AG08395 (cell line): ENCODE data around the gene TIGD2.

ENCODE experiments used
- DNase-seq: peaks from one replicate; pipeline ENCODE4 v3.0.0; 2012; ENCODE audit warnings: mixed read lengths, low spot score

The TIGD2 gene

DNA sequence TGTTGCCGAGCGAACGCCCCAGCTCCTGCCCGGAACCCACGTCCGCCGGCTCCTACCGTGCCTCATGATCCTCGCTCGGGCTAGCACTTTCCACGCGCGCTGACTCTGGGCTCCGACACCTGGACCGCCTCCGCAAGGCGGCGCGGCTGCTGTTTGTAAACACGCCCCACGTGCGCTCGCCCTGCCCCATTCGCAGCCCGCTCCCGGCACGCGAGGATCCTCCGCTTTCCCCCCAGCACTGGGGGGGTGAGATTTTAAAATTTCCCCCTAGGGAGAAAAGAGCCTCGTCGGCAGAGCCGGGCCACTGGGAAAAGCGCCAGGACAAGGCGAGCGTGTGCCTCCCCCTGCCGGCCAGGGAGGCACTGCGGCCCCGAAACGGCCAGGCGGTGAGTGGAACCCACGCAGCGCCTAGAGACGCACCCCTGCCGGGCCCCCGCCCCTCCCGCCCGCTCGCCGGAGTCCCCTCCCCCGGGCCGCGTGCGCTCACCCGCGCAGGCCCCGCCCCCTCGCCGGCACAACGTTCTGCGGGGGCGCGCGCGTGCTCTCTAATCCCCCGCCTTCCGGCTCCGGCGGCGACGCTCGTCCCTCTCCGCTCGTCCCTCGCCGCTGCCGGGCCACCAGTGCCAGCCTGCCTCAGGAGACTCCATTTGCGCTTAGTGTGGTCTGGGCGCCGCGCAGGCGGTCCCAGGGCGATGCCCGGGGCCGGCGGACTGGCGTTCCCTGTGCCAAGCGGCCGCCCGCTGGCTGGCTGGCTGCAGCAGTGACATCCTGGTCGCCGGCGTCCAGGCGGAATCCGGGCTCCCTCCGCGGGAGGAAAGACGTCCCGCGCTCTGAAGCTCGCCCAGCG, at the start of gene TIGD2:
TIGD2 (plus strand) TSS at position 548 of the 847 bp plus-strand sequence. CDS start 1,442 bp downstream, outside the sequence.
- peak; percentile 95 for DNase-seq

DNA sequence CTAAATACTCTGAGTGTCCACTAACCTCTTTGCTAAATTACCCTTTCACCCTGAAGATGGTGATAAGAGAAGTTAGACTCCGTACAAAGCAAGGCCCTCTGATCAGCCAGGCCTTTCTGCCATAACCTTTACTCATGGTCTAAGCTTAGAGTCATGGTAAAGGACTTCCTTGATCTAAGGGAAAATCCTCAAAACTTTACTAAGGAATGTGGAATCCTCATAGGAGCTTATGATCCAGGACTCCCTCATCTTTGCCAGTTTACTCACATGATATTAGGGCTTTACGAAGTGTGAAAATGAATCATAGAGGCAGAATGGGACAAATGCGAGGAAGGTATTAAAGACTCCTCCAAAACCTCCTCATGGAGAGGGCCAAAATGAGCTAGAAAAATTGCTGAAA, 46.5 kb upstream of the TIGD2 start:
- no peak for DNase-seq

DNA sequence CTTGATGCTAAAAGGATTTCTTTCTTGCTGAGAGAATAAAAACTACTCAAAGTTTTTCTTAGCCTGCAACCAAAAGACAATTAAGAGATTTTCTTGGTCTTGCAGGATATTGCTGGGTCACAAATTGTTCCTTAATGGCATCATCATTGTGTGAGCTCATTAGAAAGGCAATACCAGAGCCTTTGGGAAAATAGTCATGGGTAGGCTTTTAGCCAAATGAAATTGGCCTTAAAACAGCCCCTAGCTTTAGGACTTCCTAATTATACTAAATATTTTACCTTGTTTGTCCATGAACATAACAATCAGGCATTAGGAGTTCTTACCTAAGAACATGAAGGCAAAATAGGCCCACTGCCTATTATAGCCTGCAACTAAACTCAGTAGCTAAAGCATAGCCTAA, 43.9 kb upstream of the TIGD2 start:
- peak; percentile 14 for DNase-seq

DNA sequence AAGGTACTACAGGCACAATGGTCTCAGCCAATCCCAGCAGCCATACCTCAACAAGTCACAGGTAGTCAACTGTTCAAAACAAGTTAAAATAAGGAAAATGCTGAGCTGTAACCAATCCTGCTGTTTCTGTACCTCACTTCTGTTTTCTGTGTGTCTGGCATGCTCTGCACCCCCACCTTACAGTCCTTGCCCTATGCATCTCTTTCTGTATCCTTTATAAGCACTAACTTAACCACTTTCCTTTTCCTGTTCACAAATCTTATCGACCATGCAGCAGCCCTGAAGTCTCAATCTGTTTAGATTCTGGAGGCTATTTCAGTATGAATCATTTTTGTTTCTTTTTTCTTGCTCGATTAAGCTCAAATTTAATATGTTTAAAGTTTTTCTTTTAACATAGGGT, 41.9 kb upstream of the TIGD2 start:
- no peak for DNase-seq

DNA sequence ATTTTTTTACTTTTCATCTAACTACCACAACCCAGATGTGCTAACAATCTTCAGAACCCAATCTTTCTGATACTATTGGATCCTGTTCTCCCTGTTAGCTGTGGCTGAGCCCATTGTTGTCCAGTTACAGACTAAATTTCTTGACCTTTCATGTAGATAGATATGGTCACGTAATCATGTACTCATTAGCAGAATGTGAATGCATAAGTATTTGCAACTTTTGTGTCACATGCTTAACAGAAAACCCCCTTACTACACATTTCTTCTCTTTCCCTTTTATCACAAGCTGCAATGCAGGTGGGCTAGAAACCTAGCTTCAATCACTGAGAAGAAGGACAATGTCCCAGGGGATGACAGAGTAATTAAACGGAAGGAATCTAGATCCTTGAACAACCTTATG, 41.3 kb upstream of the TIGD2 start:
- DNase-seq, result no peak

DNA sequence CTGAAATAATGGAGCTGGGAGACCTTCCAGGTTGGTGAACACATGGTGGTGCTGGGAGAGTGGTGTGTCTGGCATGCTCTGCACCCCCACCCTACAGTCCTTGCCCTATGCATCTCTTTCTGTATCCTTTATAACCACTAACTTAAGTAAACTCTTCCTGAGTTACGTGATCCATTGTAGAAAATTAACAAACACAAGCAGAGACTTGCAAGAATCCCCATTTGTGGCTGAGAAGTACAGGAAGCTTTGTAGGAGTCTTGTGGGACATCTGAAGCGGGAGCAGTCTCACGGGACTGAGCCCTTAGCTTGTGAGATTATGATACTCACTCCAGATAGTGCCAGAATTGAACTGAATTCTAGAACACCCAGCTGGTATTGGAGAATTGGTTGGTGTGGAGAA, 40.0 kb upstream of the TIGD2 start:
- no peak for DNase-seq

DNA sequence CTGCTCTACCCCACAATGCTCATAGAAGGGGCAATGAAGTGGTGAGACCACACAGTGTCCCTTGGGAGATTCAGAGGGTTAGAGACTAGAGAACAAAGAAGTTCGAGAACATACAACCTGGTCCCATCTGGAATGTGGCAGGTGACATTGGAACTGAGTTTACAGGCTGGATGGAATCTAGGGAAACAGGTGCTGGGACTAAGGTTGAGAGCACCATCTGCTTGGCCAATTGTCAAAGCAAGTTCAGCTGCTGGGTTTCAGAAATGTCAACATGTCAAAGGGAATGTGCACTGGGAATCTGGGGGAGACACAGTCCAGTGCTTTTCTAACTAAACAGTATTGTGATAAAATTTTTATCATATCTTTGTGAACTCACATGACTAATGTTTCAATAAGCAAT, 38.4 kb upstream of the TIGD2 start:
- DNase-seq, result no peak

DNA sequence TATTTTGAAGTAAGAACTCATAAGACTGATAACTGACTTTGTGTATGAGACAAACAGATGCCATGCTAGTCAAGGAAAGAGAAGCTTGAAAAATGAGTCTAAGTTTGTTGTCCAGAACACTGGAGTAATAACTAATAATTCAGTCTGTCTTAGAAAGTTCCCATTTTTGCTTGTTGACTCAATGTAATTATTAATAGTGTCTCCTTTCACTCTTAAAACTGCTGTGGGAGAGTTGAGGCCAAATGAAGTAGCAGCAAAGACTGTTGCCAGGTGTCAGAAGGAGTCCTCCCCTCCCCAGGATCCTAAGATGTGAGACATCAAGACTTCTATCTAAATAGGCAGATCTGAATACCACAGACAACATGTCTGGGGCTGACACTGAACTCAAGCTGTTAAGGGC, 33.6 kb upstream of the TIGD2 start:
- no peak for DNase-seq

DNA sequence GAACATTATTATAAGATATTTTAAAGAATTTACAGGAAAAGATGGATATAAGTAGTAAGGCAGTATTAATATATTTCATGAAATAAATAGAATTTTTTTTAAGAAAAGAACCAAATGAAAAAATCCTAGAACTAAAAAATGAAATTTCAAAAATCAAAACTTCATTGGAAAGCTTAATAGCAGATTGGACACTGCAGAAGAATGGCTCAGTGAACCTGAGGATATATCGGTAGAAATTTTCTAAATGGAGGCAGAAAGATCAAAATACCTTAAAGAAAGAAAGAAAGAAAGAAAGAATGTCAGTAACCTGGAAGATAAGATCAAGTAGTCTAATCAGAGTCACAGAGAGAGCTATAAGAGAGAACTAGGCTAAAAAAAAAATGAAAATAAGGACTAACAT, 33.0 kb upstream of the TIGD2 start:
- DNase-seq, result no peak

DNA sequence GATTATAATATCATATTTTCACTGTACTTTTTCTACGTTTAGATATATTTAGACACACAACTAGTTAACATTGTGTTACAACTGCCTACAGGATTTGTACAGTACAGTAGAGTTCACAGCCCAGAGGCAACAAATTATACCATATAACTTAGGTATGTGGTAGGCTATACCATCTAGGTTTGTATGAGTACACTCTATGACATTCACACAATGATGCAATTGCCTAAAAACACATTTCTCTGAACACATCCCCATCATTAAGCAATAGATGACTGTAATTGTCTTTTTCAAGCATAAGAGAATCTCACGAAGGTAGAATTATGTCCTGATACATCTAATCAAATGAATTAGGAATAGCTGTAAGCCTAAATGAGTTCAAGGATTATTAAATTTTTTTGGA, 12.3 kb upstream of the TIGD2 start:
- DNase-seq, result no peak

DNA sequence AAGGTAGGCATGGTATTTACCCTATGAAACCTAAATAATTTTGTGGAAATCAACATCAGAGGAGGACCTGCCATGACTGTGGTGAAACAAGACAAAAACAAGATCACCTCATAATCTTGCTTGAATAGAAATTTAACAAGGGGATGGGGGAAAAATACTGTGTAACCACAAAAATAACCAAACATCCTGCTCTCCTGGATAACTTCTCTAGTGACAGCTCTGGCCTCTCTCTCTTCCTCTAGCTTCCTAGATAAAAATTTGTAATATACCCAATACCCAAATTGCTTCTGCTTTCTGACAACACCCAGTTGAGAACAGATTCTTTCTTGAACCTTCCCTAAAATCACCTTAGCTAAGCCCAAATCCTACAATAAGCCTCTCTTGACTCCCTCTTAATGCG, 11.9 kb upstream of the TIGD2 start:
- DNase-seq, result no peak

DNA sequence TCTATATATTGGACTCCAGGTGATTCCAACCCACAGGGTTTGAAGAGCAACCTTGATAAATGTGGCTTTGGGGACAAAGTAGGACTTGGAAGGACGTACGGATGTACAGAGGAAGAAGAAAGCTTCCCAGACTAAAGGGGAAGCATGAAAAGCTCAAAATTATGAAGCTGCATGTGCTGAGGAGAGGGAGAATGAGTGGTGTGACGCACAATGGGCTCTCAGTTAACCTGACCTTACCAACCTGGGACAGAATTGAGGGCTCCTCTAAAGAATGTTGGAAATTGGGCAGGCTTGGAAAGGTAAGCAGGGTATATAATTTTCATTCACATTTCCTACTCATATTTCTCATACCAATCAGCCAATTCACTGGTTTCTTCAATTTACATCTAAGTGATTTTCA, 10.5 kb upstream of the TIGD2 start:
- no peak for DNase-seq

DNA sequence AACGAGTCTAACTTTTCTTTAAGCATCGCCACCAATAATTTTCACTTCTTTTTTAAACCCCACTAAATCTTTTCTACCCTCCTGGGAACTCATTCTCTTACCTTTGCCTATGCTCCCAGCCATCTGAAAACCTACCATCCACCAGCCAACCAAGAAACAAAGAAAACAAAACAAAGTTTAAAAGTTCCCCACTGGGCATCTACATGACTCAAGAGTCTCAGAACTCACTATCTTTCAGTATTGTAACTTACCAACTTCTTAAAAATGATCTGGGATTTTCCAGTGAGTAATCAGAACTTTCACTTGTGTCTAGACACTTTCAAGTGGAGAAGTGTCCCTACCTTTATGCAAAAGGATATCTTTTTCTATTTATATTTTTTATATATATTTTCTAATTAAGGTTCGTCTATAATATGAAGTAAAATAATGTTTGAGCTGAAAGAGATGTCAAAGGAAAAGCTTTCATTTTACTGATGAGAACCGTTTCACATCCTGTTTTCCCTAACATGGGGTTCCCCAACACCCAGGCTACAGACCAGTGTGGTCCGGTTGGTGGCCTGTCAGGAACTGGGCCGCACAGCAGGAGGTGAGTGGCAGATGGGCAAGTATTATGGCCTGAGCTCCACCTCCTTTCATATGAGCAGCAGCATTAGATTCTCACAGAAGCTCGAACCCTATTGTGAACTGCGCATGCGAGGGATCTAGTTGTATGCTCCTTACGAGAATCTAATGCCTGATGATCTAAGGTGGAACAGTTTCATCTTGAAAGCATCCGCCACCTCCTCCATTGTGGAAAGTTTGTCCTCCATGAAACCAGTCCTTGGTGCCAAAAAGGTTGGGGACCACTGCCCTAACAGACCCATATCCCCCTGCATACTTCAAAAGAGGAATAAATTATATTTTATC, 9.8 kb upstream of the TIGD2 start:
- DNase-seq, result no peak

DNA sequence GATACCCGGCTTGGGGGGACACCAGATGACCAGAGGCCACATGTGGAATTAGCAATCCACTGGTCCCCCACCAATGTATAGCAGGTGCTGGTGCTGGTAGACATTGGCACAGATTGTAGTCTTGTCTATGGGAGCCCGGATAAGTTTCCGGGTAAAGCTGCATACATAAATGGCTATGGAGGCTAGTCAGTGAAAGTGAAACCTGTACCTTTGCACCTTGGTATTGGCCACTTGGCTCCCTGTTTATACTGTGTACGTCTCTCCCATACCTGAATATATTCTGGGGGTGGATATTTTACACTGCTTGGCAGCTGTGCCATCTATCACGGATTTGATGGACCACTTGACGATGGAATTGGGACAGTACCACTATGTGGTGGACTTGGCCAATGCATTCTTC, 5.6 kb upstream of the TIGD2 start:
- no peak for DNase-seq

DNA sequence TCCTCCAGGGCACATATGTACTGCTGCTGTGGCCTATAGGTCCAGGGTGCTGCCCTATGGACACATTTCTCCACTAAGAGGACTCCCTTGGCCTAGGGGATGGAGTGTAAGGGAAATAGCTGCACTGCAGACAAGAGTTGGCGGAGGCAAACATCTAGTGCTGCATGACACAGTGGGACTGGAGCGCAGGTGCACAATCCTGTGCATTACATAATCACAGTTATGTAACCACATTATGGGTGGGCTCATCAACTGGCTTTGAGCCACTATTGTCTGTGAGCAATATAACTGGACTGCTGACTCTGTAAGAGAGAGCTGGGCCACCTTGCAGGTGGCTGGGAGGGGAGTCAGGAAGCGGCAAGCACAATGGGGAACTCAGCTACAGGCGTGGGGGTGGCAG, 3.2 kb upstream of the TIGD2 start:
- DNase-seq, result no peak

DNA sequence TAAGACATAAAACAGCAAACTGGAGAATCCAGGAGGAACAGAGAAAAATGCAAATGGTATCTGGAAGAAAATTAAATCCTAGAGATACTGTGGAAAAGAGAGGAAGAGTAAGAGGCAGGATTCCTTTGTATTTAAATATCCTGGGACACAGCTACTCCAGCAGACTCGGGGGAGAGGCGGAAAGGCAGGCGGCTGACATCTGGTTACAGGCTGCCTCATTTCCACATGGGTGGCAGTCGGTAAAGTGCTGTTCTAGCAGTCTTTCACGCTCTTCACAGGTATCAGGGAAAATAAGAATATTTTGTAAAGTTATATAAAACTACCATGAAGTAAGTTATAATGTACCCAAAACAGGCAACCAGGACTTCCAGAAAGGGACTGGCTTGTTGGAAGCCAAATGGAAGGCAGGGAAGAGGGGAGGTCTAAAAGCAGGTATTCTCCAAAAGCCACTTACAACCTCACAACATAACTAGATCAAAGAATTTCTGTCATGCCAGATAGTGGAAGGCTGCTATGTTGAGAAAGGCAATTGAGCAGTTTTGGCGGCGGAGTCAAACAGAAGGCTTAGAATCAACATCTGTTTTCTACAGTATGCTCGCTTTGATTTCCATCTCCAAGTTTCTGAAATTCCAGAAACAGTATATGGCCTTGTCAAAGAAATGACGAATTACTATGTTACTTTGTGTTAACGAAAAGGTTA, 1.3 kb upstream of the TIGD2 start:
- DNase-seq, result no peak

DNA sequence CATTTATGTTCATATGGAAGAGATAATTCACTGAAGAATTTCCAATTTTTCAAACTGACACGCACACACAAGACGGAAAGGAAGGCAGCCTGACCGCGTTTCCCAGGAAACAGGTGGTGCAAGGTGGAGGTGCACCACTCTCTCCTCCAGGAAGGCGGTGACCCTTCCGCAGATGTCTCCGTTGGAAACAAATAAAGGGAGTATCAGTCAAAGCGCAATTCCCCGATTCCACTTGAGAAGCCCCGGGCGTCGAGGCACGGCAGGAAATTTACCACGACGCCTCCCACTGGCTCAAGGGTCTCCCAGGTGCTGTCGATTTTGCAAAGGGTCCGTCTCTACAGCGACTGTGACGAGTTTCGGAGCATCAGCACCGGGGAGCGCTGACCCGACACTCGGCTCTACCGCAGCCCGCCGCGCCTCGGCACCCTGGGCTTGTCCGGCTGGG, 770 bp upstream of the TIGD2 start:
- DNase-seq, result no peak

DNA sequence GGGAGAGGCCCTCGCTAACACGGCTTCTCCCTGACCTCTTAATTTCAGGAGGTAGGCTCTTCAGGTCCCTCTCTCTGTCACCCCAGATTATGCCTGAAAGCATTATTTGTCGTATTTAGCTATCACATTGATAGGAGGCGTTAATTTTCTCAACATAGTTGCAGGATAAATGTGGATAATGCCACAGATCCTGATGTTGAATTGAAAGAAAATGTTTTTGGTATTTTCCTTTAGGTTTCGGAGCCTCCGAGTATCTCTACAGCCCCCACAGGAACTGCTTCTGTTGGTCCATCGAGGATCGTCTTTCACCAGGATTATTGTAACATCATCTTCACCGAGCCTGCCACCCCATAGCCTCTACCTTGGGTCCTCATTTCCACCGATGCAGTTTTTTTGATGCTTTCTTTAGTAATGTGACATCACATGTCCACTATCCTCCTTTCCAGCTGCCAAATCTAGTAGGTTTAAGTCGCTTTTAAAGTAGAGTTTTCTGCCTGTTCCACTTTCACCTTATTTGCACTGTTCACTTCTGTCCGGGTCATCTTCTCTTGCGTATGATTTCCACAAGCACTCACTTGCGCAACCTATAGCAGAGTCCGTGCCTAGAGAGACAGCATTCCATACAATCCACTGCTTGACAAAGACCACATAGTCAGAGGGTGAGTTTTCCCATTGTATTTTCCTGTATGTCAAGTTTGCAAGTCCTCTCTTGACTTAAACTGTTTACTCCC, 665 bp downstream of the TIGD2 start:
- DNase-seq, result peak; percentile 60

DNA sequence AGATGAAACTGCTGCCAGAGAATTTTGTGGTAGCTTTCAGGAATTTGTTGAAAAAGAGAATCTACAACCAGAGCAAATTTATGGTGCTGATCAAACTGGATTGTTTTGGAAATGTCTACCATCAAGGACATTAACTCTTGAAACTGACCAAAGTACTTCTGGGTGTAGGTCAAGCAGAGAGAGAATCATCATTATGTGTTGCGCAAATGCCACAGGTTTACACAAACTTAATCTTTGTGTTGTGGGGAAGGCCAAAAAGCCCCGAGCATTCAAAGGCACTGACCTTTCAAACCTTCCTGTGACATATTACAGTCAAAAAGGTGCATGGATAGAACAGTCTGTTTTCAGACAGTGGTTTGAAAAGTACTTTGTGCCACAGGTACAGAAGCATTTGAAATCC, 2.1 kb downstream of the TIGD2 start:
- DNase-seq, result no peak

DNA sequence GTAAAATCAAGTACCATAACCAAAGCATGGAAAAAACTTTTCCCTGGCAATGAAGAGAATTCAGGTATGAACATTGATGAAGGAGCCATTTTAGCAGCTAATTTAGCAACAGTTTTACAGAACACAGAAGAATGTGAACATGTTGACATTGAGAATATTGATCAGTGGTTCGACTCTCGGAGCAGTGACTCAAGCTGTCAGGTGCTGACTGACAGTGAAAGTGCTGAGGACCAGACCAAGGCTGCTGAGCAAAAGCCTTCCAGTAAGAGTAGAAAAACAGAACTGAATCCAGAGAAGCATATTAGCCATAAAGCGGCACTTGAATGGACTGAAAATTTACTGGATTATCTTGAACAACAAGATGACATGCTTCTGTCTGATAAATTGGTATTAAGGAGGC, 2.8 kb downstream of the TIGD2 start:
- no peak for DNase-seq

DNA sequence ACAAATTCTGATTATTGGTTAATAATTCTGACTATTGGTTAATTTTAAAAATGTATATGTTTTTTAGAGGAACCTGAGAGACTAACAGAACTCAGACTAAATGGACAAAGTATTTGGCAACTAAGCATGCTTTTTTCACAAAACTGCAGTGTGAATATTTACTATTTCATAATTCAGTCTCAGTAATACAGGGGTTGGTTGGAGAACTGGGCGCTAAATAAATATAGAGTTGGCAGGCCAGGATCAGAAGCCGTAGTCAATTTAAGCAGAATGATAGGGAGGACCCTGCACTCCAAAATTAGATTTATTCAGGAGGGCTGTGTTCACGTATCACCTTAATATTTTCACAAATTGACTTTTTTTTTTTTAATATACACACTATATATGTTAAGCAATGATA, 5.8 kb downstream of the TIGD2 start:
- DNase-seq, result no peak

DNA sequence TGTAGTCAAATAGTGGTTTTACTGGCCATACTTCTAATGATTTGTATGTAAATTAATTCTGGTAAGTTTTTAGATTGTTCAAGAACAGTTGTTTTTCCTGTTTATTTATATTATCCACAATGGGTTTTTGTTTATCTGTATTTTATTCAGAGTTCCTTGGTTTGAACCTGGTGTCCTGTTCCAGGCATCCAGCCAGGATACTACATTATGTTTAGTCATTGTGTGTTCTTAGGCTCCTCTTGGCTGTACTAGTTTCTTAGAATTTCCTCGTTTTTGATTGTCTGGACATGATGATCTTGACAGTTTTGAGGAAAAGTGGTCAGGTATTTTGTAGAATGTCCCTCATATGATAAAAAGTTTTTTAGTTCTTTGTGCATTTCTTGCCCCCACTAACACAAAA, 7.8 kb downstream of the TIGD2 start:
- DNase-seq, result no peak
